Fibroblast of skin of left quadriceps (primary cell): ENCODE data around the gene GRPR.
A peak's percentile ranks its signal among the peaks of the same experiment; 100 is the strongest.
"Not testable (repeated sequence)": the region's sequence is repeated elsewhere in the genome, so short reads cannot be mapped to it uniquely, and the experiment has no call there.

Source experiments
- DNase-seq, 2 experiments: peaks; one replicate each; pipeline ENCODE4 v3.0.0-alpha.2; 2013; ENCODE audit warnings: low read depth in 2 of 2

Gene GRPR

DNA sequence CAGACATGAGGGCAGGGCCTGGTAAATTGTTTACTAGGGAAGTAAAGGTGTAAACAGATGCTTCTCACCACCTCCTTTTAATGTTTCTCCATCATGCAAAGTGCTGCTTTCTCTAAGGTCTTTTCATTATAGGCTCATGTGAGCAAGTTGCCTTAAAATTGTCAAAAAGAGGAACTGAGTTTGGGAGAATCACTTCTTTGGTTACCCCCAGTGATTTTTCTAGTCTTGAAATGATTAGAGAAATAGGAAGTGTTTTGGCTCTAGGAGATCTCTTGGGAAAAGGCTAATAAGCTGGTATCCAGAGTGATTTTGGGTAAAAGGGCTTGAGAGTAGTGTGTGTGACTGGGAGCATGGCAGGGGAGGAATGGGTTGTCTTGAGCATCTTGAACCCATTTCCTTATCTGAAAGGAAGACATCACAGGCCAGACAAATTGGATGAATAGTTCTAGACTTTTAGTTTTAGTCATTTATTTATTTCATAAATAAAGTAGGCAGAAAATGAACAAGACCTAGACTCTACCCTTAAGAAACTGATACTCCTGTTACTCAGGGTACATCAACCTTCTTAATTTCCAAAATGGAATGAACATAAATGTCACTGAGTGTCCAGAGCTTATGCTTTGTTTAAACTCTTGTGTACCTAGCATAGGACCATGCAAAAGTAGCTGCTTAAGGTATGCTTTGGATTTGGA, 14.2 kb downstream of the GRPR start:
- DNase-seq: no peak

DNA sequence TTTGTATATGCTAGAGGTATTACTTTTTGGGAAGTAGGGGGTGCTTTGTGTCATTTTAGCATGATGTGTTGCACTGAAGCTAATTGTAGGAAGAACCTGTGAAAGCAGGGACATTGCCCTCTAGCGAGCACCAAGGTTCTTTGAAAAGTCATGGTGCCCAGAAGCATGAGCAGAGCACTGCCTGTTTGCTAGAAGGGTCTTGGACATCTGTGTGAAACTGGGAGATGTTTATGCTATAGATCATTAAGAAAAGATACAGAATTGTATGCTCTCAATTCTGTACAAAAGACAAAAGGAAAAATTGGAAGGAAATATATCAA, 14.7 kb downstream of the GRPR start:
- DNase-seq: no peak

DNA sequence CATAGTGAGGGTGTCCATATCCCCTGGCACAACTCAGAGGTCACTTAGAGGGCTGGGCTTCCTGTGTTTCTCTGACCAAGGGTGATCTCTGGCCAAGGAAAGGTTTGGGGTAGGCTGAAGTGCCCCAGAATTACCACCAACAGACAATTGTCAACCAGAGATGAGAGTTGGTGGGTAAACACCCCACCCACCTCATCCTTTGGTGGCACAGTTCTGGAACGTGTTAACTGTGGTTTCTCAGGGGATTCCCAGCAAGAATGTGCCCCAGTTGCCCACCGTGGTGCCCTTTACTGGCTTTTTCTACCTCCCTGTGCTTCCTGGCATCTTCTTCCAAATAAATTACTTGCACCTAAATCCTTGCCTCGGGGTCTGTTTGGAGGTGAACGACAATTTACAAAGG, 17.1 kb downstream of the GRPR start:
- DNase-seq: no peak

DNA sequence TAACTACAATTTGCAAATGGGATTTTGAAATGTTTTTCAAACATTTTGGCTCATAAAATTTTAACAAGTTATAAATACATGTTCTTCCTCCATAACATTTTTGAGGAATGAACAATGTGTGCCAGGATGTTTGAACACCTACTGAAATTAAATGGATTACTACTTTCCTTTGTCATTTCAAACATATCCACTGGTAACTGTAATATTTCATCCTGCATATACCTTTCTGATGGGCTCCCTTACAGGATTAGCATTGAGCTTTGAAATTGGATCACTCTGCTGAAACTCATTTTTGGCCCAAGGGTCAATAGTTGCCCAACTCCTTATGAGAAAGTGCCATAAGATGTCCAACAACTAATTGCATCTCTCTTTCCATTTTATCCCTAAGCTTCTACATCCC, 17.6 kb downstream of the GRPR start:
- no peak for DNase-seq

DNA sequence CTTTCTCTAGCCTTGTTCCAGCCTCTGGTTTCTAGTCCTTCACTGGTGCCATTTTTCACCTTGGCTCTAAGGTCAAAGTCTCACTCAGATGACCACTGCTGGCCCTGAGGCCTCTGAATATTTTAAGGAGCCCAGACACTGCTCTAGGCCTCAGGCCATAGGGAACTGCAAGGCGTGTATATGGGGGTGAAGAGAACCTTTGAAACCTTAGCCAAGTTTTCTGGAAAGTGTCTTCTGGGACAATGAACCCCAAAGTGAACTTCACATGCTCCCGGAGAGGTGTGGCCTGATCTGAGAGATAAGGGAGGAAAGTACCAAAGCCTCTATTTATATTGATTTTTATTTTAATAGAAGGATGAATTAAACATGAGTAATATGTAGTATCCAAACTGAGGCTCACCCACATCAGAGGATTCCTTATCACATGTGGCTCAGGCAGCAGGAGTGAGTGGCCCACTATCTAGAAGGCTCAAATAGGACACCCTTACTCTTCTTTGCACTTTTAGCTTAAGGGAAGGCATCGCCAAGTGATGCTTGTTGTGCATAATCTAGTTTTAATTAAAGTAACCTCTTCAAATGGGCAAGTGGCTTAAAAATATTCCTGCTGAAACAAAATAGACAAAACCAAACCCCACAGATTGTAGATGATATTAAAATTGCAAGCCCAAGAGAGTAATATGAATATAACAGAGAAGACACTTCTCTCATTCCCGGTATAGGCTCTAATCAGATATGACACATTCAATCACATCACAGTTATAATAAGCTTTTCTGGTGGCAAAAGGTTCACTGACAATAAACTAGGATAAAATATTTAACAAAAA, 18.3 kb downstream of the GRPR start:
- DNase-seq: no peak

DNA sequence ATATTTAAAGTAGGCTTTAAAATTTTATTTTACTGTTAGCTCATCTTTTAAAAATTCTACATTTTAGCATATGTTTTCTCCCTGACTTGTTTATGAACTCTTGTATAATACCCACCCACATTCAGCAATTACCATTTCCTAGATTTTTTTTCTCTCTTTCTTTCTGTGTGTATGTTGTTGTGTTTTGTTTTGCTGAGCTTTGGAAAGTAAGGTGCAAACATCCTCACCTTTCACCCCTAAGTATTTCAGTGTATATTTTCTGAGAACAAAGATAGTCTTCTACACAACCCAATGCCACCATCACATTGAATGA, 18.8 kb downstream of the GRPR start:
- no peak for DNase-seq

DNA sequence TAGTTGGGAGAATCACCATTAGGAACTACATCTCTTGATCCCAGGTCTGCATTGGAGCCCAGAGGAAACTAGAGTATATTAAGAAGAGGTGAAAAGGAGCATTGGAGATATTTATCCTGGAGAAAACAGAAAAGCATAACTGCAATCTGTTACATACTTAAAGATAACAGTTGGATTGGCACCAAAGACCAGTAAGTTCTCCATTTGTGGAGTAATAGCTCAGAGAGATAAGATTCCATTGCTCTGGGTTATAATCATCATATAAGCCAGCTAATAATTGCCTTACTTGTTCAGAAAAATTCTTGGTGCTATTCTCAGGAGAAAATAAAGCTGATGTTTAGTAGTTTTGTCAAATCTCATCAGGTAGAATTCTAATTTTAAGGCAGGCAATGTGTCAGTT, 20.6 kb downstream of the GRPR start:
- DNase-seq: no peak

DNA sequence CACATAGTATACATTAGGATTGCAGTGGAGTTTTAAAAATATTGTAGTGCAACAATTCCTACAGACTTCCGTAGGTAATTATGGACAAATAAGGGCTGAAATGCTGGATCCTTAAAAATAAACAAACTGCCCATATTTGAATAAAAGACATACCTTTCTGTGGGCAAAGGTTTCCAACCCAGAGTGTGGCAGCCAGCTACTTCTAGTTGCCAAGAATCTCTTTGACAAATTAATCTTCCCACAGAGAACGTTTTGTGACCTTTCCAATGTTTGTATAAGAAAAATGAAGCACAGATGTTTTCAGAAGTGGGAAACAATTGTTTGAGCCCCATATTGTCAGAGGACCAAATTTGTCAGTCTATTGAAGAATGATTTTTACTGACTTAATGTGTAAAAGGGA, 21.1 kb downstream of the GRPR start:
- no peak for DNase-seq

DNA sequence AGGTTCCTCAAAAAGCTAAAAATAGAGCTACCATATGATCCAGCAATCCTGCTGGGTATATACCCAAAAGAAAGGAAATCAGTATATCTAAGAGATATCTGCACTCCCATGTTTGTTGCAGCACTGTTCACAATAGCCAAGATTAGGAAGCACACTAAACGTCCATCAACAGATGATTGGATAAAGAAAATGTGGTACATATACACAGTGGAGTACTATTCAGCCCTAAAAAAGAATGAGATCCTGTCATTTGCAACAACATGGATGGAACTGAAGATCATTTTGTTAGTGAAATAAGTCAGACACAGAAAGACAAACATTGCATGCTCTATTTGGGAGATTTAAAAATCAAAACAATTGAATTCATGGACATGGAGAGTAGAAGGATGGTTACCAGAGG, 21.7 kb downstream of the GRPR start:
- not testable (repeated sequence) for DNase-seq

DNA sequence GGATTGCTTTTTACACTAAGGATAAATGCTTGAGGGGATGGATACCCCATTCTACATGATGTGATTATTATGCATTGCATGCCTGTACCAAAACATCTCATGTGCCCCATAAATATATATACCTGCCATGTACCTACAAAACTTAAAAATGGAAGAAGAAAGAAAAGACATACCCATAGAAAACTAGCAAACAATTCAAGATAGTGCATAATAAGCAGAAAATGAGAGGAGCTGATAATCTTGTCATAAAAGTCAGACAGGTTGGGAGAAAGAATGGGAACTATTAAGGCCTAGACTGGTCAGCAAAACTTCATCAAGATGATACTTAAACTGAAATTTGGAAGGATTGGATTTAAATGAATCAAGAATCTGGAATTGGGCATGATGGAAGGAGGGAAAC, 22.3 kb downstream of the GRPR start:
- no peak for DNase-seq

DNA sequence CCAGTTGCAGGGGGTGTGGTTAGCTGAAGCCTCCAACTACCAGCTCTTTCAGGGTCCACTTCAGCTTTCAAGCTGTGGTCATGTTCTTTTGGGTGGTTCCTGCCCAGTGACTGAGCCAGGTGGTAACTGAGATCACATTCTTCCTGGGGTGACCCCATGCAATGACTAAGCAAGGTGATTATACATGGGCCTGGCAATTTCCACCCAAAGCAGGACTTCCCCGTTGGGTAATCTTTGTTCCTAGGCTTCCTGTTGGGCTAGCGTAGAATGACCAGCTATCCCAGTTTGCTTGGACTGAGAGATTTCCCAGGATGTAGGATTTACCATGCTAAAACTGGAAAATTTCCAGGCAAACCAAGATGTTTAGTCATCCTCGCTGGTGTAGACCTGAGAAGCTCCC, 25.5 kb downstream of the GRPR start:
- DNase-seq: no peak

DNA sequence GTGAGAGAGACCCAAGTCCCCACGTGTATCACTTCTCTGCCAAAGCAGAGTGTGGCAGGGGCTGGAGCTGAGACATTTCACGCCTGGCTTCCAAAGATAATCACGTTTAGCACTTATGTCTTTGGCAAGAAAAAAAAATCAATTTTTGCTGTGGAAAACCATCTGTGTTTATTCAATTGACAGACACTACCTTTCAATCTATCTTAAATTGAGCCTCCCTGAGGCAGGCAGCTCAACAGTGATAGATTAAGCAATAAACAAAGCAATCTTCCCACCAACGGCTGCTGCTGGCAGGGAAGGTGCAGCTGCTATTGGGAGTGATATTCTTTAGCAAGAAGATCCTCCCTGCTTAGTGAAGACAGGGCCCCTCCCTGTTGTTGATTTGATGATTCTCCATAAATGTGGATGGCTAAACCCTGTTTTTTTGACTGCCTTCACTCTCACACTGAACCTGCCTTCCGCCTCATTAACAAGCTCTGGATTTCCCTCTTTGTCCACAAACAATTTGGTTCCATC, 32.3 kb downstream of the GRPR start:
- DNase-seq: no peak

DNA sequence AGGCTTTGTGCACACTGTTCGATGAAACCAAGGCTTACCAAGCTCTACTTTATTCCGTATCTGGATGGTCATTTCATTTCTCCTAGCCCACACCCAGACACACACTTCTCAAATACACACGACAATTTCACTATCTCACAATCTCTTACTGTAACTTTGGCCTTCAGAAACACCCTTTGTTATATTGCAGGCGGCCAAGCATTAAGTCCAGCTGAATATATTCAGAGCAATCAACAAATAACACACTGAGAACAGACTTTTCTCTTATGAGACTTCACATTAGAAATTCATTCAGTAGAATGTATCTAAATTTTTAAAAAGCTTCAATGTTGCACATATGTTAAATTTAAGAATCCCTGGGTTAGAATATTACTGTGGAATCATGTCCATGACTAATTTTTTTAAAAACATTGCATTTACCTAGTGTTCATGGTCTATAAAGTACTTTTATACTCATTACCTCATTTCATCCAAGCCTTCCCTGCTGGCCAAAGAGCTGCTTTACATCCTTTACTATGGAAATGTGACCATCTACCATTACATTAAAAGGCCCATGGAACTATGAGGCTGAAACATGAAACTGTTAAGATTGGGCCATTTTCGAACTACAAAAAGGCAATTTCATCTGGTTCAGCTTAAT, 33.4 kb downstream of the GRPR start:
- DNase-seq: no peak

DNA sequence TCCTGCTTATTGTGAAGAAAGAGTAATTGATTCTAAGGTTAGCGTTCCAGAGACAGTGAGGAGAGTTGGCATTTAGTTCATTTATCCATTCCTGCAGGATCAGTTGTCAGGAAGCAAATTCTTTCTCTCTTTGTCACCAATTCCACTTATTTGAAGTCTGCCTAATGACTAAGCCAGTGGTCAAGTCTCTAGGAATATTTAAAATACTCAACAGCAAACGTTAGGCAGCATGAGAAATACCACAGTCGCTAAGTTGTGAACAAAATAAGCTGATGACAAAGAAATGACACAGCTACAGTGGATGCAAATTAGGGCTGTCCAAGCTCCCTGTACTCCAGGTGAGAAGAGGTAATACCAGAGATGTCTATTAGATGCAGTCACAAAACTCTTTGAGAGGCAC, 37.4 kb downstream of the GRPR start:
- DNase-seq: peak; percentile 71 to 77

DNA sequence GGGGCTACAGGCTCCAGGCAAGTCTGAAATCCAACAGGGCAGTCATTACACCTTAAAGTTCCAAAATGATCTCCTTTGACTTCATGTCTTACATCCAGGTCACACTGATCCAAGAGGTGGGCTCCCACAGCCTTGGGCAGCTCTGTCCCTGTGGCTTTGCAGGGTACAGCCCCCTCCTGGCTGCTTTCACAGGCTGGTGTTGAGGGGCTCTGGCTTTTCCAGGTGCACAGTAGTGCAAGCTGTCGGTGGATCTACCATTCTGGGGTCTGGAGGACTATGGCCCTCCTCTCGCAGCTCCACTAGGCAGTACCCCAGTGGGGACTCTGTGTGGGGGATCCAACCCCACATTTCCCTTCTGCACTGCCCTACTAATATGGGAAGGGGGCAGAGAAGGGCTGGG, 37.8 kb downstream of the GRPR start:
- not testable (repeated sequence) for DNase-seq

DNA sequence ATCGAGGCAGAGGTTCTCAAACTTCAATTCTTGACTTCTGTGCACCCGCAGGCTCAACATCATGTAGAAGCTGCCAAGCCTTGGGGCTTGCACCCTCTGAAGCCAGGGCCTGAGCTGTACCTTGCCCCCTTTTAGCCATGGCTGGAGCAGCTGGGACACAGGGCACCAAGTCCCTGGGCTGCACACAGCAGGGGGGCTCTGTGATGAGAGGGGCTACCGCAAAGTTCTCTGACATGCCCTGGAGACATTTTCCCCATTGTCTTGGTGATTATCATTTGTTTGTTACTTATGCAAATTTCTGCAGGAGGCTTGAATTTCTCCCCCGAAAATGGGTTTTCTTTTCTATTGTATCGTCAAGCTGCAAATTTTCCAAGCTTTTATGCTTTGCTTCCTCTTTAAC, 39.0 kb downstream of the GRPR start:
- no peak for DNase-seq

DNA sequence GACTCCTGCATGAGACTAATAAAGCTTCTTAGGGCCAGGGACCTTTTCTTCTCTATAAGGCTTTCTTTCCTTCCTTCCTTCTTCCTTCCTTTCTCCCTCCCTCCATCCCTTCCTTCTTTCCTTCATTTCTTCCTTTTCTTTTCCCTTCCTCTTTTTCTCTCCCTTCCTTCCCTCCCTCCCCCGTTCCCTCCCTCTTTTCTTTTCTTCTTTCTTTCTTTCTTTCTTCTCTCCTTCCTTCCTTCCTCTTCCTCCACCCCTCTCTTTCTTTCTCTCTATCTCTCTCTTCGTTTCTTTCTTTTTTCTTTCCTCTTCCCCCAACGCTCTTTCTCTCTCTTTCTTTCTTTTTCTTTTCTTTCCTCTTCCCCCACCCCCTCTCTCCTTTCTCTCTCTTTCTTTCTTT, 41.4 kb downstream of the GRPR start:
- DNase-seq: no peak

DNA sequence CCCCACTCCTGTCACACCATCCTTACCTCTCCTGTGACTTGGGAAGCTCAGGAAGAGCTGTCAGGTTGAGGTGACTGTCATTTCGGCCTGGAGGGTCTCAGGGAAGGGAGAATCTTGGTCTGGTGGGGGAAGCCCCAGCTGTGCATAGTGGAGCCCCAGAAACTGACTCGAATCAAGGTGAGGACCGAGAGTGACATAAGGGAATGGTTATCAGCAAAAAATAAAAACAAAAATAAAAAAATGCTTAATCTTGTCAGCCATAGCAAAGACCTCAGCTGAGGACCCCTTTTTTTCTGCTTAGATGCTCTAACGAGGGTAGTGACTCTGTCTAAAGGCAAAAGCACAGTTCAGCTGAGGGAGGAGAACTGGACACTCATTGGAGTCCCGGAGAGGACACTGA, 43.8 kb downstream of the GRPR start, which contains the start of gene MAGEB17:
Gene MAGEB17, plus strand, starts transcription at position 301 of the 400 bp plus-strand sequence. CDS start 2,902 bp downstream, outside the sequence.
- no peak for DNase-seq

DNA sequence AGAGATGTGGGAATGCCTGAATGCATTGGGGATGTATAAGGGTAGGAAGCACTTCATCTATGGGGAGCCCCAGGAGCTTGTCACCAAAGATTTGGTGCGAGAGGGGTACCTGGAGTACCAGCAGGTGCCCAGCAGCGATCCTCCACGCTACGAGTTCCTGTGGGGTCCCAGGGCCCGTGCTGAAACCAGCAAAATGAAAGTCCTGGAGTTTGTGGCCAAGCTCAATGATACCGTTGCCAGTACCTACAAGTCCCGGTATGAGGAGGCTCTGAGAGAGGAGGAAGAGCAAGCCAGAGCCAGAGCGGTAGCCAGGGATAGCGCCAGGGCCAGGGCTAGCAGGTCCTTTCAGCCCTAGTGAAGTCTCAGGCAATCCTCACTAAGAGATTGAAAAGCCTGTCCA, 47.7 kb downstream of the GRPR start:
- DNase-seq: no peak

DNA sequence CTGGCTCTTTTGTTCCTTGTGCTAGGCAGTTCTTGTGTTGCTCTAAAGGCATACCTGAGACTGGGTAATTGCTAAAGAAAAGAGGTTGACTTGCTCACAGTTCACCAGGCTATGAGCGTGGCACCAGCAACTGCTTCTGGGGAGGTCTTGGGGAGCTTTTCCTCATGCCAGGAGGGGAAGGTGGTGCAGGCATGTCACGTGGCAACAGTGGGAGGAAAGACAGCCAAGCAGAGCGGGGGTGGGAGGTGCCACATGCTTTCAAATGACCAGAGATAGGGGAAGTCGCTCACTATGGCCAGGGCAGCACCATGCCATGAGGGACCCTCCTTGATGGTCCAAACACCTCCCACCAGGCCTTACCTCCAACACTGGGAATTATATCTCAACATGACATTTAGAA, 48.6 kb downstream of the GRPR start:
- no peak for DNase-seq

DNA sequence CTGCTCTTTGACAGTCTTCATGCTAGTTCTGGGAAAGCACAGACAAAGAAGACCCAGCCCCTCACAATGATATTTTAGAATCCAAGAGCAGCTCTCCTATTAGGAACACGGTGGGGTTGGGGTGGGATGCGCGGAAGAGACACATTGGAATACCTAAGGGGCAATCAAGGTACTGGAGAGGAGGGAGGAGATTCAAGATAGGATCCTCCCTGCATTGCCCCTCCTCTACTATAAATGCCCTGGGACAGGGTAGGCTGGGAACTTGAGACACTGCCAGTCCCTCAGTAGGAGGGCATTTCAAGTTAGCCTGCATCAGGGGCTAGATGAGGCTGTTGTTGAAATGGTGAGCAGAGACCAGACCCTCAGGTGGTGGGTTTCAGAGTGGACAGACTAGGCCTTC, 49.0 kb downstream of the GRPR start:
- DNase-seq: no peak

DNA sequence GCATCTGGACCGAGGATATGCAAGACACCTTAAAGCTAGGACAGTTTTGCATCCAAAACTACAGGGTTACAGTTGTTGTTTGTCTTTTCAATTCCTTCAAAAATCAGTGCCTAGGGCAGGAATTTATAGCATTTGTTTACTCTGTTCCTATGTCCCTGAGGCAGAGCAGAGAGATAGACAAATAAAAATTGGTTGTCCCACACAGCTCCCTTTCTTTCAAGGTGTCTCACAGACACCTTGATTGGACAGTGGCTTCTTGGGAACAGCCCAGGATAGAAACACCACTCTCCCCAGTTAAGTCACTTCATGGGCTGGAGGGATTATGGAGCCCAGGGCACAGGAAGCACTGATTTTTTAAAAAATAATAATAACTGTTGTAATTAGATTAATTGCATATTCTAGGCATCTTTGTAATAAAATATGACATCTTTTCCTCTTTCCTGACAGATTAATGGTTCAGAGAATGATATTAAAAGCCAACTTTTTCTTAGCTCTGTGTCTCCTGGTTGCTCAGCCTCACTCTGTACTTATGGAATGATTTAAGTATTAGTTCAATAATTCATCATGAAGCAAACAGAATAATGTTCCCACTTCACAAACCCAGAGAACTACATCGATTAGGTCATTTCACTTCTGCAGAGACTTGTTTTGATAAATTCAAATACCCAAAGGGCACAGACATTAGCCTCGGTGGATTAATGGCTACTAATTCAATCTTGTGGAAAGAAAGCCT, 52.1 kb downstream of the GRPR start:
- DNase-seq: no peak
